Testis (tissue), 3 donors: ENCODE results near the gene RNF148. TPM values are rescaled to one million over a fixed set of nuclear protein-coding genes. Genes with fewer than 3 reads are reported as not detected.

Experiments used
- DNase-seq: peaks from one replicate; pipeline ENCODE4 v3.0.0-alpha.2; 2019
- H3K27ac ChIP-seq, 2 donors: fragments of 200-600 bp; sonication (generic); one replicate each; pipeline ENCODE4 v1.5.1; 2019
- H3K27me3 ChIP-seq: fragments of 200-600 bp; sonication (generic); one replicate; pipeline ENCODE4 v1.5.1; 2019
- H3K36me3 ChIP-seq: fragments of 200-600 bp; sonication (generic); one replicate; pipeline ENCODE4 v1.5.1; 2017; ENCODE audit warnings: low read depth; ENCODE audit errors: missing control alignments
- H3K4me1 ChIP-seq: fragments of 200-600 bp; sonication (generic); one replicate; pipeline ENCODE4 v1.5.1; 2019
- H3K4me3 ChIP-seq, 2 donors: fragments of 200-600 bp; sonication (generic); one replicate each; pipeline ENCODE4 v1.5.1; 2017 to 2019
- H3K9me3 ChIP-seq: fragments of 200-600 bp; sonication (generic); one replicate; pipeline ENCODE4 v1.5.1; 2017
- POLR2A ChIP-seq: fragments of 450-650 bp; IDR thresholded peaks from one replicate; pipeline ENCODE4 v1.6.1; 2017; ENCODE audit warnings: antibody characterized with exemption, mild to moderate bottlenecking, moderate library complexity
- WGBS, 2 donors: methylation state at CpG; one replicate each; pipeline ENCODE4 v1.1.5; 2018; 5-methylcytosine and 5-hydroxymethylcytosine counted together
- intact Hi-C: fragments of 100-400 bp; cut with DNase I; formaldehyde crosslinking; loops from one replicate; pipeline ENCODE4 v1.15.1; 2023; ENCODE audit warnings: low total_unique reads
- polyA plus RNA-seq: library from polyadenylated mRNA; stranded (reverse); fragments of 350-450 nt; fragmentation: Illumina TruSeq; extraction: RNeasy Lipid Tissue Mini Kit (QIAGEN cat#74804); gene quantifications from one replicate; pipeline ENCODE4 v1.2.3, GENCODE V29; 2014; ENCODE audit warnings: low read depth, low replicate concordance; ENCODE audit not compliant: insufficient read depth
- total RNA-seq, 2 donors: library from RNA; depleted of rRNA; stranded (reverse); fragments of >200 nt; gene quantifications; one replicate each; pipeline ENCODE4 v1.2.3, GENCODE V29; 2016
- TF ChIP-seq, protein P1 (sequence below), 3 experiments: fragments of 450-650 bp in 2 of 3; fragments of 200-600 bp in 1 of 3; sonication (generic) in 1 of 3; IDR thresholded peaks; one replicate each; pipeline ENCODE4 v1.5.1; 2016 to 2019; ENCODE audit warnings: antibody characterized with exemption in 3 of 3, mild to moderate bottlenecking in 2 of 3, moderate library complexity in 1 of 3

RNF148 gene
- total and polyA plus RNA-seq, 3 donors from 2014 or later, result 16.3 to 37.6 (median 25.6) TPM

DNA sequence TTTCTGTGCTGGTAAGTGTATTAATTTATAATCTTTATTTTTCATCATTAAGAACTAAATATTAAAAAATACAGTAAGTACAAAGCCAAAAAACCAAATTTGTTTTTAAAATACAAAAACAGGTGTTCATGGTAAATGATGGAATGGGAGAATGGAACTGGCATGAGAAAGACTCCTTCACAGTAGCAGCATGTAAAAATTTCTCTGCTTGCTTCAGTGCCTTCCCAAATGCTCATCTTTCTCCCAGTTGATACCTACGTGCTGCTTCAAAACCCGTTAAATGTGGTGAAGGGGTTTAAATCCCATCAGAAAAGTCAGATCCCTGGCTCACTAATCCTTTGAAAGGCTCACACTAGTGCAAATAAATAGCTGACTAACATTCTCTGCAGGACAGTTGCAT lies 8.0 kb downstream of the RNF148 start:
- intact Hi-C loops, result no loop called here
- WGBS, 2 donors, result 93 to 96% methylated on average over 2 of the region's 2 CpGs
- TF ChIP-seq, protein P1, sequence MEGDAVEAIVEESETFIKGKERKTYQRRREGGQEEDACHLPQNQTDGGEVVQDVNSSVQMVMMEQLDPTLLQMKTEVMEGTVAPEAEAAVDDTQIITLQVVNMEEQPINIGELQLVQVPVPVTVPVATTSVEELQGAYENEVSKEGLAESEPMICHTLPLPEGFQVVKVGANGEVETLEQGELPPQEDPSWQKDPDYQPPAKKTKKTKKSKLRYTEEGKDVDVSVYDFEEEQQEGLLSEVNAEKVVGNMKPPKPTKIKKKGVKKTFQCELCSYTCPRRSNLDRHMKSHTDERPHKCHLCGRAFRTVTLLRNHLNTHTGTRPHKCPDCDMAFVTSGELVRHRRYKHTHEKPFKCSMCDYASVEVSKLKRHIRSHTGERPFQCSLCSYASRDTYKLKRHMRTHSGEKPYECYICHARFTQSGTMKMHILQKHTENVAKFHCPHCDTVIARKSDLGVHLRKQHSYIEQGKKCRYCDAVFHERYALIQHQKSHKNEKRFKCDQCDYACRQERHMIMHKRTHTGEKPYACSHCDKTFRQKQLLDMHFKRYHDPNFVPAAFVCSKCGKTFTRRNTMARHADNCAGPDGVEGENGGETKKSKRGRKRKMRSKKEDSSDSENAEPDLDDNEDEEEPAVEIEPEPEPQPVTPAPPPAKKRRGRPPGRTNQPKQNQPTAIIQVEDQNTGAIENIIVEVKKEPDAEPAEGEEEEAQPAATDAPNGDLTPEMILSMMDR (IDR thresholded peaks at IDR 0.05), result no peak
- no peak for TF ChIP-seq POLR2A
- Histone ChIP-seq H3K27ac (no peak overlapping the region), H3K4me1 (no peaks in the 10 kb centered on the region), H3K27me3 (no peaks in the 10 kb centered on the region), H3K4me3 (no peak overlapping the region), H3K36me3 (no peaks in the 10 kb centered on the region), H3K9me3 (no peaks in the 10 kb centered on the region)
- no peak for DNase-seq

DNA sequence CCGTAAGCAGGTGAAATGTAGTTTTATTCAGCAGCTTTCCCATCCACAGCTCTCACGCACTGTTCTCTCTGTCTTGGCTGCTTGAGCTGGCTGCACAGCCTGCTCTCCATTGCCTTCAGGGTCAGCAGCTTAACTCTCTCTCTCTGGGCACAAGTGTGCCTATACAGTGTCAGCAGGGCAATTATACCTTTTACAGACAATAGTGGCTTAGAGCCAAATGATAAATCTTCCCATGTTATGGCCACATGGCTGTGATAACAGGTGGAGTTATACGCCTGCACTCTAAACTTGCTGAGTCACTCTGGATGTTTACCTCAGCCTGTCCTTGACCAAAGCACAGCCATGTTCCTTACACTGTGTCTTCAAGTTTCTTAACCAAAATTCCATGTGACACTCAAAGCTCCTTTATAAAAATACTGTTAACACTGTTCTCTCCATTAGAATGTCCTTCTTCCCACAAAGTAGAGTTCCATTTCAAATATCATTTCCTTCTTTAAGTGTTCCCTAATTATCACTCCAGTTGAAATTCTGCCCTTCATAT lies 9.9 kb downstream of the RNF148 start:
- H3K4me3 ChIP-seq, result no peak overlapping the region
- H3K4me1 ChIP-seq, result no peaks in the 10 kb centered on the region
- no peak for DNase-seq
- intact Hi-C loops, result no loop called here
- H3K27me3 ChIP-seq, result no peaks in the 10 kb centered on the region
- H3K9me3 ChIP-seq, result no peaks in the 10 kb centered on the region
- no peaks in the 10 kb centered on the region for H3K36me3 ChIP-seq
- WGBS, 2 donors, result 59 to 92% methylated on average over 3 of the region's 3 CpGs
- TF ChIP-seq, protein P1 (IDR thresholded peaks at IDR 0.05), result no peak
- no peak for TF ChIP-seq POLR2A
- no peak overlapping the region for H3K27ac ChIP-seq

- Histone ChIP-seq H3K27ac (no peak overlapping the region), H3K4me3 (no peak overlapping the region), H3K4me1 (no peaks in the 10 kb centered on the region), H3K27me3 (no peaks in the 10 kb centered on the region), H3K9me3 (no peaks in the 10 kb centered on the region), H3K36me3 (no peaks in the 10 kb centered on the region)
- DNase-seq, result no peak
- intact Hi-C loops, result no loop called here
- WGBS, 2 donors, result 93 to 94% methylated on average over 12 to 14 of the region's 14 CpGs
- TF ChIP-seq POLR2A, result no peak
- TF ChIP-seq, protein P1 (IDR thresholded peaks at IDR 0.05), result no peak
These were observed 11.0 kb downstream of the RNF148 start for GRCh38 chr7:122691569-122692235.

GRCh38 chr7:122689346-122690109 lies 13.2 kb downstream of the RNF148 start:
- TF ChIP-seq POLR2A, result no peak
- intact Hi-C loops, result no loop called here
- no peak for DNase-seq
- Histone ChIP-seq H3K4me1 (no peaks in the 10 kb centered on the region), H3K4me3 (no peak overlapping the region), H3K36me3 (no peaks in the 10 kb centered on the region), H3K27ac (no peak overlapping the region), H3K27me3 (no peaks in the 10 kb centered on the region), H3K9me3 (no peaks in the 10 kb centered on the region)
- 93 to 95% methylated on average over 11 to 13 of the region's 13 CpGs for WGBS, 2 donors

DNA sequence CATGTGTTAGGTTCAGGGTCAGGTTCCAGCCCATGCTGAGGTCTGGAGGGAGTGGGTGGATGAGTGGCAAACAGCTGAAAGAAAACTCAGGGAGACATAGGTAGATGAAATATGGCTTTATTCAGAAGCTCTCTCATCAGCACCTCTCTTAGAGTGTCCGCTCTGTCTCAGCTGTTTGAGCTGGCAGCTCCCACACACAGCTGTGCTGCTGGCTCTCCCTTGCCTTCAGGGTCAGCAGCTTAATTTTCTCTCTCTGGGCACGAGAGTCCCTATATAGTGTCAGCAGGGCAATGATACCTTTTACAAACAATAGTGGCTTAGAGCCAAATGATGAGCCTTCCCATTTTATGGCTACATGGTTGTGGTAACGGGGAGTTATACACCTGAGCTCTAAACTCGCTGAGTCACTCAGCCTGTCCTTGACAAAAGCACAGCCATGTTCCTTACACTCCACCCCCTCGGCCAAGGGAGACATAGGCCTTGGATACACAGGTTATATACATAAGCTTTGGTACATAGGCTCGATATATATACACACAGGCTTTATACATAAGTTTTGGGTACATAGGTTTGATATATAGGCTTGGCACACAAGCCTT lies 14.2 kb downstream of the RNF148 start:
- no peaks in the 10 kb centered on the region for H3K9me3 ChIP-seq
- H3K36me3 ChIP-seq, result no peaks in the 10 kb centered on the region
- no peak for DNase-seq
- H3K27me3 ChIP-seq, result no peaks in the 10 kb centered on the region
- H3K4me1 ChIP-seq, result no peaks in the 10 kb centered on the region
- H3K27ac ChIP-seq, result no peak overlapping the region
- TF ChIP-seq, protein P1 (IDR thresholded peaks at IDR 0.05), result no peak
- no peak for TF ChIP-seq POLR2A
- 49 to 59% methylated on average over 6 of the region's 6 CpGs for WGBS, 2 donors
- intact Hi-C loops, result no loop called here
- no peak overlapping the region for H3K4me3 ChIP-seq
